Thyroid gland (tissue), 4 donors: ENCODE data around the gene OVOL1.

Experiments used
- POLR2A ChIP-seq, 2 donors: fragments of 450-650 bp; IDR thresholded peaks; one replicate each; pipeline ENCODE4 v1.6.1; 2017; ENCODE audit warnings: antibody characterized with exemption in 2 of 2, mild to moderate bottlenecking in 2 of 2, moderate library complexity in 1 of 2
- TF ChIP-seq, protein P1 (sequence below), 6 experiments: fragments of 200-600 bp in 3 of 6; fragments of 450-650 bp in 3 of 6; sonication (generic) in 3 of 6; IDR thresholded peaks; one replicate each; pipeline ENCODE4 v1.5.1; 2016 to 2019; ENCODE audit warnings: antibody characterized with exemption in 6 of 6, mild to moderate bottlenecking in 2 of 6, inconsistent platforms in 1 of 6, moderate library complexity in 1 of 6

GRCh38 chr11:65802841-65803240 is 16.0 kb downstream of the OVOL1 start:
- TF ChIP-seq, protein P1, sequence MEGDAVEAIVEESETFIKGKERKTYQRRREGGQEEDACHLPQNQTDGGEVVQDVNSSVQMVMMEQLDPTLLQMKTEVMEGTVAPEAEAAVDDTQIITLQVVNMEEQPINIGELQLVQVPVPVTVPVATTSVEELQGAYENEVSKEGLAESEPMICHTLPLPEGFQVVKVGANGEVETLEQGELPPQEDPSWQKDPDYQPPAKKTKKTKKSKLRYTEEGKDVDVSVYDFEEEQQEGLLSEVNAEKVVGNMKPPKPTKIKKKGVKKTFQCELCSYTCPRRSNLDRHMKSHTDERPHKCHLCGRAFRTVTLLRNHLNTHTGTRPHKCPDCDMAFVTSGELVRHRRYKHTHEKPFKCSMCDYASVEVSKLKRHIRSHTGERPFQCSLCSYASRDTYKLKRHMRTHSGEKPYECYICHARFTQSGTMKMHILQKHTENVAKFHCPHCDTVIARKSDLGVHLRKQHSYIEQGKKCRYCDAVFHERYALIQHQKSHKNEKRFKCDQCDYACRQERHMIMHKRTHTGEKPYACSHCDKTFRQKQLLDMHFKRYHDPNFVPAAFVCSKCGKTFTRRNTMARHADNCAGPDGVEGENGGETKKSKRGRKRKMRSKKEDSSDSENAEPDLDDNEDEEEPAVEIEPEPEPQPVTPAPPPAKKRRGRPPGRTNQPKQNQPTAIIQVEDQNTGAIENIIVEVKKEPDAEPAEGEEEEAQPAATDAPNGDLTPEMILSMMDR (IDR thresholded peaks at IDR 0.05), result no peak
- no peak for TF ChIP-seq POLR2A (IDR thresholded peaks at IDR 0.05)
